H1 (cell line): ENCODE data around the gene CRYAB. TPM values are rescaled to one million over a fixed set of nuclear protein-coding genes. Genes with fewer than 3 reads are reported as not detected.
A peak's percentile ranks its signal among the peaks of the same experiment; 100 is the strongest.

ENCODE experiments used
- ASH2L ChIP-seq: fragments of 200-600, 300-600 bp; sonication (generic); IDR thresholded peaks from one replicate; pipeline ENCODE4 v1.7.1; 2017; ENCODE audit warnings: low read length
- BACH1 ChIP-seq: IDR thresholded peaks from 2 replicates; pipeline ENCODE4 v1.6.1; 2012; ENCODE audit warnings: low read length, improper control_type of control experiment
- CBX8 ChIP-seq: fragments of 300-800, 300-1000 bp; sonication (generic); IDR thresholded peaks from 2 replicates; pipeline ENCODE4 v1.7.1; 2016; ENCODE audit warnings: low read depth, low read length, borderline replicate concordance
- CTBP2 ChIP-seq: IDR thresholded peaks from 2 replicates; pipeline ENCODE4 v1.7.0; 2011; ENCODE audit warnings: borderline replicate concordance, mild to moderate bottlenecking, moderate library complexity, mixed read lengths, low read length; ENCODE audit not compliant: insufficient read depth, insufficient read length
- EGR1 ChIP-seq: IDR thresholded peaks from 2 replicates; pipeline ENCODE4 v1.6.1; 2011; ENCODE audit warnings: low read depth, low read length, borderline replicate concordance
- HDAC2 ChIP-seq, 2 experiments: fragments of 300-600 bp in 1 of 2; sonication (generic) in 1 of 2; IDR thresholded peaks; 2 replicates each; pipeline ENCODE4 v1.6.1; 2011 to 2012; ENCODE audit warnings: low read depth in 2 of 2, low read length in 2 of 2, mild to moderate bottlenecking in 2 of 2, moderate library complexity in 2 of 2, borderline replicate concordance in 1 of 2, inconsistent platforms in 1 of 2
- HDAC6 ChIP-seq: IDR thresholded peaks from one replicate; pipeline ENCODE4 v1.7.1; 2012; ENCODE audit warnings: low read depth, mild to moderate bottlenecking, inconsistent platforms, low read length, moderate library complexity
- KDM4A ChIP-seq: IDR thresholded peaks from one replicate; pipeline ENCODE4 v1.7.1; 2012; ENCODE audit warnings: low read depth, mild to moderate bottlenecking, moderate library complexity, low read length, inconsistent platforms; ENCODE audit not compliant: severe bottlenecking
- PHF8 ChIP-seq: fragments of 200-600 bp; sonication (generic); conservative IDR thresholded peaks from 2 replicates; pipeline ENCODE4 v1.7.1; 2012; ENCODE audit warnings: low read depth, mild to moderate bottlenecking, inconsistent platforms, low read length, moderate library complexity
- SIN3A ChIP-seq, 2 experiments: IDR thresholded peaks in 1 of 2; conservative IDR thresholded peaks in 1 of 2; 2 replicates each; pipeline ENCODE4 v1.6.1; 2011 to 2012; ENCODE audit warnings: low read length in 2 of 2, improper control_type of control experiment in 1 of 2, low read depth in 1 of 2, mild to moderate bottlenecking in 1 of 2
- SUZ12 ChIP-seq: fragments of 200-600 bp; sonication (generic); IDR thresholded peaks from 2 replicates; pipeline ENCODE4 v1.6.1; 2012; ENCODE audit warnings: mild to moderate bottlenecking, inconsistent platforms, low read length, moderate library complexity, mixed read lengths
- TAF7 ChIP-seq: optimal IDR thresholded peaks from 2 replicates; pipeline ENCODE3; 2011; ENCODE audit warnings: low read depth, mild to moderate bottlenecking, inconsistent platforms, low read length, moderate library complexity, borderline replicate concordance
- YY1 ChIP-seq: IDR thresholded peaks from 2 replicates; pipeline ENCODE4 v1.6.1; 2011; ENCODE audit warnings: low read depth, mild to moderate bottlenecking, low read length
- polyA plus RNA-seq, 7 experiments: library from polyadenylated mRNA; depleted of rRNA in 3 of 7; stranded (reverse) in 5 of 7; unstranded in 2 of 7; fragments of >200 nt in 5 of 7; fragments of 200-250 nt in 2 of 7; gene quantifications; 1 replicate in 5 of 7; 2 replicates in 1 of 7; 4 replicates in 1 of 7; pipeline versions ENCODE4 v1.2.1 to v1.2.3, GENCODE V29; 2011 to 2013; ENCODE audit warnings: missing spikeins in 2 of 7, mixed read lengths in 2 of 7
- total RNA-seq: library from RNA; stranded (reverse); fragmentation: NEBNext Ultra II Directional; extraction: Animal tissue kit (Norgen Biotek cat#: 25700); gene quantifications from 2 replicates; pipeline ENCODE4 v1.2.1, GENCODE V29; 2021

CRYAB gene
- total and polyA plus RNA-seq, 2 of the 8 experiments (the other 6 are each of a cell fraction or from before 2014, with no cell fraction given) = 1.9 to 2.0 TPM

DNA sequence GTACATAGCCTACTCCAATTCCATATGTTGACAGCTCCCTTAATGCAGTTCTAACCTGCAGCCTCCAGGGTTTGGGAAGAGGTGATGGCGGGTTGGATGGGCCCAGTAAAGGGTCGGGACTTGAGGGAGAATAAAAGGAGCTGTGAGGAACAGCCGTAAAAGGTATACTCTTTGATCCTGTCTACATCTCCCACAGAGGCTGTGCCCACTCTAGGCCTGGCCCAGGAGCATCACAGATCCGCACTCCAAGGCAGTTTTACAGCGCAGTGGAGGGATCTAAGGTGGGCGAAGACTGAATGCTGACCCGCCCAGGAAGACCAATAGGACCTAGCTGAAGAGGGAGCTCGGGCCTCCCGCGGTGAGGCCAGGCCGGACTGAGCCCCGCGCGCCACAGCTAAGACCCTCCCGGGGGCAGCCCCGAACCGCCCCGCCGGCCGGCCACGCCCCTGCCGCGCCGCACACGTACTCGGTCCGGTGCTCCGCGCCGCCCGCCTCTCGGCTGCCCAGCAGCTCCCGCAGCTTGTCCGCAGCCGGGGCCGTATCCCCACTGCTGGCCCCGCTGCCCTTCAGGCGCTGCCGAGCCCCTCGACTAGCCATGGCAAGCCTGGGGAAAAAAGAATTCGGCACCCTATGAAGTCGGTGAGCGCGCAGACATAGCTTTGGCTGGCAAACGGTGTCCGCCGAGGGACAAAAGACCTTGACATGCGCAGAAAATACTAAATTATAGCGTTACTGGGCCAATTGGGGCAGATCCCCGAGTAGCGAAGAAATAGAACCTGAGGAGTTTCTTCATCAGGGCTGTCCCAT lies 40.5 kb downstream of the CRYAB start, which contains the start of gene ALG9 (continued):
- TF ChIP-seq EGR1 (no peak), CBX8 (no peak), YY1 (peak; percentile 67), BACH1 (no peak), ASH2L (peak; percentile 95), HDAC2 (IDR thresholded peaks at IDR 0.05; ENCODE audit: borderline replicate concordance in 1 of 2, low read depth in 2 of 2, low read length in 2 of 2) (peak in 1 of 2 experiments; percentile 75; a peak in 1 of 4 replicates), TAF7 (peak; percentile 63), SUZ12 (no peak), SIN3A (conservative IDR thresholded peaks at IDR 0.05 in 1 of 2, IDR thresholded peaks at IDR 0.05 in 1 of 2; ENCODE audit: low read depth in 1 of 2, low read length in 2 of 2) (peak; percentile 52 to 62; a peak in 3 of 4 replicates), PHF8 (peak; percentile 70), CTBP2 (no peak), HDAC6 (no peak), KDM4A (peak; percentile 97)
